ENCODE results near the gene TXNIP. TPM values are rescaled to one million over a fixed set of nuclear protein-coding genes. Genes with fewer than 3 reads are reported as not detected.
"Not testable (repeated sequence)": the region's sequence is repeated elsewhere in the genome, so short reads cannot be mapped to it uniquely, and the experiment has no call there.

TXNIP gene
- total and polyA plus RNA-seq, 8 donors = 280 to 539 (median 379) TPM

DNA sequence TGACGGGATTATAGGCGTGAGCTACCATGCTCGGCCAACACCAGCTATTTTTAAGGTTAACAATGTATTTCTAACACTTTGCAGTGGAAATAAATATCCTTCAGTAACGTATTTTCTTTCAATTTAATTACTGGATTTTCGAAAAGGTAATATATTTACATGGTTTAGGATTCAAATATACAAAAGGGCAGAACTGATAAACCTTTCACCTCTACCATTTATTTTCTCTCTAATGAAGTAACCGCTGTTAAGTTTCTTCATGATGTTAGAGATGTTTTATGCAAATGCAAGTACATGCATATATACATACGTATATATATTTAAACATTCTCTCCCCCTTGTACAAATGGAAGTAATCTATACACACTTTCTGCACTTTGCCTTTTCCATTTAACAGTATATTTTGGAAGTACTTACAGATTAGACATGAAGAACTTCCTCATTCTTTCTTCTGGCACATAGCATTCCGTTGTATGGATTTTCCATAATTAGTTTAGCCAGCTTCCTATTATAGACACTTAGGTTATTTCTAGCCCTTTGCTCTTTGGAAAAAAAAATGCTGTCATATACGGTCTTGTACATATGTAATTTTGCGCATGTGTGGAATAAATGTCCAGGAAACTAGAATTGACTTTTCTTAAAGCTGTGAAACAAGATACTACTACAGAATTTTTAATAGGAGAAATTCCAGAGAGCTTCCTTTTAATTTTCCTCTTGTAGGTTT, 40.0 kb upstream of the TXNIP start:
- TF ChIP-seq, protein P1, sequence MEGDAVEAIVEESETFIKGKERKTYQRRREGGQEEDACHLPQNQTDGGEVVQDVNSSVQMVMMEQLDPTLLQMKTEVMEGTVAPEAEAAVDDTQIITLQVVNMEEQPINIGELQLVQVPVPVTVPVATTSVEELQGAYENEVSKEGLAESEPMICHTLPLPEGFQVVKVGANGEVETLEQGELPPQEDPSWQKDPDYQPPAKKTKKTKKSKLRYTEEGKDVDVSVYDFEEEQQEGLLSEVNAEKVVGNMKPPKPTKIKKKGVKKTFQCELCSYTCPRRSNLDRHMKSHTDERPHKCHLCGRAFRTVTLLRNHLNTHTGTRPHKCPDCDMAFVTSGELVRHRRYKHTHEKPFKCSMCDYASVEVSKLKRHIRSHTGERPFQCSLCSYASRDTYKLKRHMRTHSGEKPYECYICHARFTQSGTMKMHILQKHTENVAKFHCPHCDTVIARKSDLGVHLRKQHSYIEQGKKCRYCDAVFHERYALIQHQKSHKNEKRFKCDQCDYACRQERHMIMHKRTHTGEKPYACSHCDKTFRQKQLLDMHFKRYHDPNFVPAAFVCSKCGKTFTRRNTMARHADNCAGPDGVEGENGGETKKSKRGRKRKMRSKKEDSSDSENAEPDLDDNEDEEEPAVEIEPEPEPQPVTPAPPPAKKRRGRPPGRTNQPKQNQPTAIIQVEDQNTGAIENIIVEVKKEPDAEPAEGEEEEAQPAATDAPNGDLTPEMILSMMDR (IDR thresholded peaks at IDR 0.05) = no peak
- H3K9me3 ChIP-seq = no peaks in the 10 kb centered on the region
- H3K36me3 ChIP-seq = no peaks in the 10 kb centered on the region
- peaks cover 0 to 40% of the 10 kb centered on the region in 2 donors for H3K4me1 ChIP-seq
- no peak for ATAC-seq
- H3K27me3 ChIP-seq = peaks cover 0 to 11% of the 10 kb centered on the region in 2 donors
- peak overlapping the region; percentile 80 to 89 for H3K27ac ChIP-seq
- DNase-seq = no peak
- intact Hi-C loops (cut with DNase I) = no loop called here
- H3K4me3 ChIP-seq = peak overlapping the region; percentile 26 to 57

DNA sequence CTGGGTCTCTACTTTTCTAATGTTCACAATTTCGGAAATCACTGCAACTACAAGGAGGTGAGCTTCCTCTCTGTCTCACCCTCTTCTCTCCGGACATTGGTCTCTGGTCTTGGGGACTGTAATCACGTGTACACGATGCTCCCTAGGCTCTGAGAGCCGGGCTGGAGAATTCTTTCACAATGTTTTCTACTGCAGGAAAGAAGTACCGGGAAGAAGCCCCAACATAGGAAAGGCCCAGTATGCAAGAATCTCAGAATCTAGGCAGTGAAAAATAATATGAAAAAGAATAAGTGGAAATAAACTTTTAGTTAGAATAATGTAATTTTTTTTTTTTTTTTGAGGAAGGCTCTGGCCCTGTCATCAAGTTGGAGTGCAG, 38.7 kb upstream of the TXNIP start:
- Histone ChIP-seq H3K27me3 (peaks cover 0 to 11% of the 10 kb centered on the region in 2 donors), H3K27ac (peak overlapping the region; percentile 42 to 48), H3K4me3 (peak overlapping the region in 1 of 2 donors; percentile 57), H3K4me1 (peaks cover 0 to 39% of the 10 kb centered on the region in 2 donors), H3K36me3 (no peaks in the 10 kb centered on the region), H3K9me3 (no peaks in the 10 kb centered on the region)
- no peak for DNase-seq
- ATAC-seq = no peak
- TF ChIP-seq, protein P1 (IDR thresholded peaks at IDR 0.05) = no peak
- intact Hi-C loops (cut with DNase I) = no loop called here

DNA sequence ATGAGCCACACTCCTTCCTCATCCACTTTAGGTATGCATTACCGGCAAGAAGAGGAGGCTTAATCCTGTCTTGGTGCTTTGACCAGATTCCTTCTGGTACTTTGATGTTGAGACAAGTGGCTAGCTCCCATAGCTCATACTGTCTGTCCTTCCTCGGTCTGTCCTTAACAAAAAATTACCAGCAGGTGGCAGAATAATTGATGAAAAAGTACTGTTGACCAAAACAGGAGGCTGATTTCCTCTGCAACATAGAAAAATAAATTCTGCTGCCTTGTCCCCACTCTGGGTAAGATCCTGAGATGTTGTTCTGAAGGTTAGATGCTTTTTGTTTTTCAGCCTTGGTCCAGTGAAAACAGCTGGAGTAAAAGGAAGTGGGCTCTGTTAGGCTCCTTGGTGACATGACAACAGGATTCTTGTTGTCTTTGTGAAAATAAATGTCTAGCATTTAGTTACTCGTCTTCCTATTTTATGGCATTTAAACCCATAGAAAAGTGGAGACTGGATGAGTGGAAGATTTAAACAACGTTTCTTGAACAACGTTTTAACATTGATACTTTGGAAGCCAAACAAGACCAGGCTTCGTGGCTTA, 36.3 kb upstream of the TXNIP start:
- TF ChIP-seq, protein P1 (IDR thresholded peaks at IDR 0.05) = peak; percentile 24 to 47
- H3K9me3 ChIP-seq = no peaks in the 10 kb centered on the region
- ATAC-seq = no peak
- no peak for DNase-seq
- no peak overlapping the region for H3K27ac ChIP-seq
- peaks cover 0 to 18% of the 10 kb centered on the region in 2 donors for H3K4me1 ChIP-seq
- H3K36me3 ChIP-seq = no peaks in the 10 kb centered on the region
- H3K27me3 ChIP-seq = no peaks in the 10 kb centered on the region
- intact Hi-C loops (cut with DNase I) = no loop called here
- H3K4me3 ChIP-seq = no peak overlapping the region

DNA sequence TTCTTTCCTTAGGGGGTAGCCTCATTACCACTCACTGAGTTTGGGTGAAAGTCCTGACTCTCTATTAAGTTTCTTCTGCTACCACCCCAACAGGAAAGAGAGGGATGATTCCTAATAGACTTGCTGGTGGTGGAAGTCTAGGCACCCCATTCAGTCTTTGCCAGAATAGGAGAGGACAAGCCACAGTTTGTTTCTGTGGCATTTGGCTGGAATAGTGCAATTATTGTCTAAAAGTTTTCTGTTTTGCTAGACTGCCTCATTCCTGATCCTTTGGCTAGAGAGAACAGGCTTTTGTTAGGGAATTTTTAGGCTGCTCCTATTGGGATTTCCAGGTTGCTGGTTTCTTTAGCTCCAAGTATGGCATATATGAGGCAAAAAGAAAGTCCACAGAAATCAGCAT, 35.1 kb upstream of the TXNIP start:
- intact Hi-C loops (cut with DNase I) = no loop called here
- ATAC-seq (no peak), DNase-seq (no peak)
- no peaks in the 10 kb centered on the region for H3K36me3 ChIP-seq
- peaks cover 0 to 6% of the 10 kb centered on the region in 2 donors for H3K4me1 ChIP-seq
- no peaks in the 10 kb centered on the region for H3K27me3 ChIP-seq
- no peak overlapping the region for H3K4me3 ChIP-seq
- H3K9me3 ChIP-seq = no peaks in the 10 kb centered on the region
- TF ChIP-seq, protein P1 (IDR thresholded peaks at IDR 0.05) = no peak
- H3K27ac ChIP-seq = no peak overlapping the region

DNA sequence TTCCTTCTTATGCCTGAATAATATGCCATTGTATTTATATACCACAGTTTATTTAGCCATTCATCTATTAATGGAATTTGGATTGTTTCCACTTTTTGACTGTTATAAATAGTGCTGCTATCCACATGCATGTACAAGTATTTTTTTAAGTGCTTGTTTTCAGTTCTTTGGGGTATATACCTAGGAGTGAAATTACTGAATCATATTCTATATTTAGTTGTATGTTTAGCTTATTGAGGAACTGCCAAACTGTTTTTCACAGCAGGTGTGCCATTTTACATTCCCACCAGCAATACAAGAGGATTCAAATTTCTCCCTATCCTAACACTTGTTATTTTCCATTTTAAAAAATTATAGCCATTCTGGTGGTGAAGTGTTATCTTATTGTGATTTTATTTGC, 32.7 kb upstream of the TXNIP start:
- intact Hi-C loops (cut with DNase I) = no loop called here
- no peak overlapping the region for H3K27ac ChIP-seq
- TF ChIP-seq, protein P1 (IDR thresholded peaks at IDR 0.05) = no peak

DNA sequence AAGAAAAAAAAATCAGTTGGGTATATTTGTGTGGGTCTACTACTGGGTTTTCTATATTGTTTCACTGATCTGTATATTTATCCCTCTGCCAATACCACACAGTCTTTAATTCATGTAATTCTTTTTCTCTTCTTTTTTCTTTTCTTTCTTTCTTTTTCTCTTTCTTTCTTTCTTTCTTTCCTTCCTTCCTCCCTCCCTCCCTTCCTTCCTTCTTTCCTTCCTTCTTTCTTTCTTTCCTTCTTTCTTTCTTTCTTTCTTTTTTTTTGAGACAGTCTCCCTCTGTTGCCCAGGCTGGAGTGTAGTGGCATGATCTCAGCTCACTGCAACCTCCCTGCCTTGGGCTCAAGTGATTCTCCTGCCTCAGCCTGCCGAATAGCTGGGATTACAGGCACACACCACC, 30.3 kb upstream of the TXNIP start:
- H3K4me1 ChIP-seq; H3K4me3 ChIP-seq; DNase-seq; H3K27me3 ChIP-seq; H3K27ac ChIP-seq; ATAC-seq; H3K9me3 ChIP-seq; H3K36me3 ChIP-seq; intact Hi-C loops (cut with DNase I): not testable (repeated sequence)

More for the DNA sequence above, 32.7 kb upstream of the TXNIP start:
- Histone ChIP-seq H3K36me3 (no peaks in the 10 kb centered on the region), H3K27me3 (no peaks in the 10 kb centered on the region), H3K4me3 (no peak overlapping the region), H3K4me1 (no peaks in the 10 kb centered on the region), H3K9me3 (no peaks in the 10 kb centered on the region)
- ATAC-seq = peak; percentile 66
- no peak for DNase-seq

DNA sequence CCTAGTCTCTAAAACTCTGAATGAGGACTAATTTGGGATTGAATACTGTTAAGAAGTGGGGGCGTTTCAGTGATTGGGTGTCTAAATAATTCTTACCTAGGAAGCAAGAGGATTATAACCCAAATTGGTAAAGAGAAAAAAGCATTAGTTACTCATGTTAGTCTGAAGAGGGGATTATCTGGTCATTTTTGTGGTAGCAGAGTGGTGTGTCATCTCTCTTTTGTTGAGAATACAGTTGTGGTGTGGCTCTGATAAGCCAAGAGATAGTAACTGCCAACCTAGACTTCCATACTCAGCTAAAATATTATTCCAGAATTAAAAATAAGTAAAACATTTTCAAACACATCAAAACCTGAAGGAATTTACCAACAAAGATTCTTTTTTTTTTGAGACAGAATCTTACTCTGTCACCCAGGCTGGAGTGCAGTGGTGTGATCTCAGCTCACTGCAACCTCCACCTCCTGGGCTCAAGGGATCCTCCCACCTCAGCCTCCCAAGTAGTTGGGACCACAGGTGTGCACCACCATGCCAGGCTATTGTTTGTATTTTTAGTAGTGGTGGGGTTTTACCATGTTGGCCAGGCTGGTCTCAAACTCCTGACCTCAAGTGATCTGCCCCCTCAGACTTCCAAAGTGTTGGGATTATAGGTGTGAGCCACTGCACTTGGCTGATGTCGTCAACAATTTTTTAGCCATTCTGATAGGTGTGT, 29.6 kb upstream of the TXNIP start:
- H3K36me3 ChIP-seq; intact Hi-C loops (cut with DNase I); DNase-seq; H3K27ac ChIP-seq; ATAC-seq; H3K4me1 ChIP-seq; H3K4me3 ChIP-seq; H3K9me3 ChIP-seq: not testable (repeated sequence)
- H3K27me3 ChIP-seq = peaks cover 0 to 12% of the 10 kb centered on the region in 2 donors
